Endodermal cell (in vitro differentiated cells): Measurements from ENCODE around the gene NTRK2. TPM values are rescaled to one million over a fixed set of nuclear protein-coding genes. Genes with fewer than 3 reads are reported as not detected.

Experiments used
- DNase-seq: peaks from one replicate; pipeline ENCODE4 v3.0.0-alpha.2; 2017
- H3K27ac ChIP-seq: 2 replicates; pipeline ENCODE4 v1.5.1; 2013; ENCODE audit warnings: mild to moderate bottlenecking, low read depth, low read length, moderate library complexity
- H3K27me3 ChIP-seq: 2 replicates; pipeline ENCODE4 v1.6.1; 2013; ENCODE audit warnings: mild to moderate bottlenecking, low read length, moderate library complexity; ENCODE audit not compliant: insufficient read depth, control insufficient read depth, poor library complexity, severe bottlenecking
- H3K36me3 ChIP-seq: 2 replicates; pipeline ENCODE4 v1.7.0; 2013; ENCODE audit warnings: mild to moderate bottlenecking, low read length, moderate library complexity; ENCODE audit not compliant: control insufficient read depth, insufficient read depth
- H3K4me1 ChIP-seq: one replicate; pipeline ENCODE4 v1.7.0; 2013; ENCODE audit warnings: low read length; ENCODE audit not compliant: control insufficient read depth, insufficient read depth
- H3K4me3 ChIP-seq: 2 replicates; pipeline ENCODE4 v1.5.1; 2013; ENCODE audit warnings: mild to moderate bottlenecking, low read length, moderate library complexity
- H3K9ac ChIP-seq: 2 replicates; pipeline ENCODE4 v1.6.1; 2013; ENCODE audit warnings: mild to moderate bottlenecking, low read length, moderate library complexity; ENCODE audit not compliant: poor library complexity, severe bottlenecking; ENCODE audit errors: extremely low read depth
- H3K9me3 ChIP-seq: 2 replicates; pipeline ENCODE4 v1.6.1; 2013; ENCODE audit warnings: mild to moderate bottlenecking, low read length, moderate library complexity; ENCODE audit not compliant: control insufficient read depth
- H3K27ac Mint-ChIP-seq: 2 replicates; pipeline ENCODE4 v1.8.0; 2020; ENCODE audit warnings: mixed read lengths
- H3K27me3 Mint-ChIP-seq: 2 replicates; pipeline ENCODE4 v1.8.0; 2021; ENCODE audit warnings: mild to moderate bottlenecking, mixed read lengths; ENCODE audit not compliant: insufficient read depth
- H3K36me3 Mint-ChIP-seq: 2 replicates; pipeline ENCODE4 v1.8.0; 2020; ENCODE audit warnings: low read depth, mixed read lengths
- H3K4me1 Mint-ChIP-seq: 2 replicates; pipeline ENCODE4 v1.8.0; 2020; ENCODE audit warnings: mixed read lengths
- H3K4me3 Mint-ChIP-seq: 2 replicates; pipeline ENCODE4 v1.8.0; 2020; ENCODE audit warnings: mild to moderate bottlenecking, moderate library complexity, mixed read lengths
- H3K9me3 Mint-ChIP-seq: 2 replicates; pipeline ENCODE4 v1.8.0; 2020; ENCODE audit warnings: mild to moderate bottlenecking, mixed read lengths
- CTCF ChIP-seq: fragments of 200-600 bp; sonication (generic); conservative IDR thresholded peaks from 2 replicates; pipeline ENCODE4 v1.5.0; 2021; ENCODE audit warnings: antibody characterized with exemption, mild to moderate bottlenecking
- WGBS, 2 experiments: methylation state at CpG; one replicate each; pipeline versions ENCODE4 v1.1.5 to v1.1.7; 2013; ENCODE audit warnings: missing lambda C conversion rate in 2 of 2, mixed read lengths in 1 of 2; ENCODE audit not compliant: insufficient coverage in 1 of 2, insufficient read length in 1 of 2; 5-methylcytosine and 5-hydroxymethylcytosine counted together
- total RNA-seq, 2 donors: library from RNA; stranded (reverse); fragmentation: NEBNext Ultra II Directional in 1 of 2; extraction: Animal tissue kit (Norgen Biotek cat#: 25700) in 1 of 2; gene quantifications; 2 replicates in 1 of 2; 3 replicates in 1 of 2; pipeline ENCODE4 v1.2.1, GENCODE V29; 2021

Gene NTRK2
- total RNA-seq, 2 donors from 2014 or later, result 0.09 to 0.18 TPM

GRCh38 chr9:84761137-84761808, 91.7 kb downstream of the NTRK2 start:
- no peak for TF ChIP-seq CTCF
- Mint-ChIP-seq H3K4me1 (no peaks in the 10 kb centered on the region), H3K27ac (no peak overlapping the region), H3K36me3 (no peaks in the 10 kb centered on the region), H3K9me3 (peaks cover 12% of the 10 kb centered on the region), H3K27me3 (no peaks in the 10 kb centered on the region), H3K4me3 (no peak overlapping the region)
- Histone ChIP-seq H3K9ac (no peak overlapping the region), H3K4me1 (no peaks in the 10 kb centered on the region), H3K27ac (no peak overlapping the region), H3K9me3 (peaks cover 11% of the 10 kb centered on the region), H3K36me3 (no peaks in the 10 kb centered on the region), H3K27me3 (no peaks in the 10 kb centered on the region), H3K4me3 (no peak overlapping the region)
- 86 to 89% methylated on average over 1 to 2 of the region's 2 CpGs for WGBS, 2 experiments
- DNase-seq, result no peak

DNA sequence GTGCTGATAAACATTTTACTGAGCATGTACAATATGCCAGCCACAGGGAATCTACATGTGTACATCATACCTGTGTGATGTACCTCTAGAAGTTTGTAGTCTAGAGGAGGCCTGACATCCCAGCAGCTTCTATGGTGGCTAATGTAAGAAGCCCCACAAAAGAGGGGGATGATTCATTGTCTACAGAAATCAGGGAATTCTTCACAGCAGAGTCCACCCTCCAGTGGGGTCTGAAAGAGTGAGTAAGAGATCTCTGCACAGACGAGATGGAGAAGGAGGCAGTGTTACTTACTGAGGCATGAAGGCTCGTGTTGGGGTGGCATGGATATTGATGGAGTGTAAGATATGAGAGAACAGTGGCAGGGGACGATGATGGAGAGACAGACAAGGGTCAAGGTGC, 103.0 kb downstream of the NTRK2 start:
- no peak for DNase-seq
- Histone ChIP-seq H3K4me1 (no peaks in the 10 kb centered on the region), H3K9me3 (no peaks in the 10 kb centered on the region), H3K27me3 (no peaks in the 10 kb centered on the region), H3K27ac (no peak overlapping the region), H3K4me3 (no peak overlapping the region), H3K36me3 (no peaks in the 10 kb centered on the region), H3K9ac (no peak overlapping the region)
- no peak for TF ChIP-seq CTCF
- Mint-ChIP-seq H3K4me1 (peaks cover 4% of the 10 kb centered on the region), H3K27me3 (no peaks in the 10 kb centered on the region), H3K4me3 (no peak overlapping the region), H3K9me3 (no peaks in the 10 kb centered on the region), H3K27ac (no peak overlapping the region), H3K36me3 (no peaks in the 10 kb centered on the region)
- 86 to 89% methylated on average over 3 of the region's 3 CpGs for WGBS, 2 experiments

DNA sequence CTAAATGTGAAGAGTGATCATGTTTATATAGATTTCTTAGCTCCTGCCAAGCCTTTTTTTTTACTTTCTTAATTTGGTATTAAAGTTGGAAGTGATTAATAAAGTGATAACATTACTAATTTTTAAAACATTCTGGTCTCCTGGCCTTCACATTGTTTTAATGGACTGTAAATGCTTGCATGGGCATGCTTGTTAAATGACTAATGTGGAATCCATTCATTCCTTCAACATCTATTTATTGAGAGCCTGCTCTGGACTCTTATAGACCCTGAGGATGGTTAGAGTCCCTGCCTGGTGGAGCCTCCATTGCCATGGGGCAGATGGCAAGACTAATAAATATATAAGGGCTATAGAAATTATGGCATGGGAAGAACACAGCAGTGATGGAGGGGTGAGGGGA, 103.5 kb downstream of the NTRK2 start:
- Histone ChIP-seq H3K4me1 (no peaks in the 10 kb centered on the region), H3K9me3 (no peaks in the 10 kb centered on the region), H3K27me3 (no peaks in the 10 kb centered on the region), H3K9ac (no peak overlapping the region), H3K4me3 (no peak overlapping the region), H3K27ac (no peak overlapping the region), H3K36me3 (no peaks in the 10 kb centered on the region)
- H3K4me3 Mint-ChIP-seq, result no peak overlapping the region
- peaks cover 4% of the 10 kb centered on the region for H3K4me1 Mint-ChIP-seq
- DNase-seq, result no peak
- no peaks in the 10 kb centered on the region for H3K27me3 Mint-ChIP-seq
- no peak overlapping the region for H3K27ac Mint-ChIP-seq
- TF ChIP-seq CTCF, result no peak
- H3K9me3 Mint-ChIP-seq, result no peaks in the 10 kb centered on the region
- no peaks in the 10 kb centered on the region for H3K36me3 Mint-ChIP-seq
